Naive thymus-derived CD4-positive, alpha-beta T cell (primary cell): ENCODE data around the gene PSKH1. TPM values are rescaled to one million over a fixed set of nuclear protein-coding genes. Genes with fewer than 3 reads are reported as not detected.
A peak's percentile ranks its signal among the peaks of the same experiment; 100 is the strongest.

ENCODE experiments used
- ATAC-seq: fragments of 150-1000 bp; cut with Tn5 transposase; 2 replicates; pipeline ENCODE4 v1.10.0; 2021; ENCODE audit warnings: mild to moderate bottlenecking, moderate library complexity
- CTCF ChIA-PET: fragments of 350-600 bp; sonication (Branson Sonifier 250); formaldehyde crosslinking; loops from one replicate; lab custom pipeline; 2021; ENCODE audit warnings: antibody characterized with exemption; lab: Charles Lee
- POLR2A ChIA-PET: fragments of 350-600 bp; sonication (Branson Sonifier 250); formaldehyde crosslinking; loops from one replicate; lab custom pipeline; 2021; ENCODE audit warnings: antibody characterized with exemption, inconsistent platforms; lab: Charles Lee
- DNase-seq, 9 donors: peaks; one replicate each; pipeline versions ENCODE4 v3.0.0 to v3.0.0-alpha.2; 2020 to 2022; ENCODE audit warnings: mixed read lengths in 1 of 9
- H3K27ac ChIP-seq: one replicate; pipeline ENCODE4 v1.7.0; 2013; ENCODE audit warnings: mild to moderate bottlenecking, low read depth, low read length, moderate library complexity
- H3K27me3 ChIP-seq, 2 donors: one replicate each; pipeline ENCODE4 v1.7.0; 2013; ENCODE audit warnings: low read length in 2 of 2, mild to moderate bottlenecking in 2 of 2, moderate library complexity in 2 of 2; ENCODE audit not compliant: control insufficient read depth in 2 of 2, insufficient read depth in 2 of 2
- H3K36me3 ChIP-seq, 3 experiments: 1 replicate in 2 of 3; 2 replicates in 1 of 3; pipeline ENCODE4 v1.7.0; 2013; ENCODE audit warnings: low read length in 3 of 3, mild to moderate bottlenecking in 3 of 3, moderate library complexity in 1 of 3; ENCODE audit not compliant: insufficient read depth in 3 of 3, control insufficient read depth in 2 of 3
- H3K4me1 ChIP-seq, 2 donors: one replicate each; pipeline ENCODE4 v1.7.0; 2013; ENCODE audit warnings: low read length in 2 of 2, mild to moderate bottlenecking in 2 of 2, moderate library complexity in 1 of 2; ENCODE audit not compliant: control insufficient read depth in 2 of 2, insufficient read depth in 2 of 2
- H3K4me3 ChIP-seq: 2 replicates; pipeline ENCODE4 v1.7.0; 2013; ENCODE audit warnings: mild to moderate bottlenecking, low read length
- H3K9me3 ChIP-seq, 3 experiments: 1 replicate in 2 of 3; 2 replicates in 1 of 3; pipeline ENCODE4 v1.7.0; 2013; ENCODE audit warnings: low read length in 3 of 3; ENCODE audit not compliant: control insufficient read depth in 2 of 3
- H3K27ac Mint-ChIP-seq, 9 donors: one replicate each; pipeline ENCODE4 v1.8.0; 2020 to 2022; ENCODE audit warnings: mixed read lengths in 9 of 9, mild to moderate bottlenecking in 8 of 9, moderate library complexity in 5 of 9, inconsistent platforms in 2 of 9
- H3K27me3 Mint-ChIP-seq, 5 donors: one replicate each; pipeline ENCODE4 v1.8.0; 2021 to 2022; ENCODE audit warnings: mixed read lengths in 5 of 5, mild to moderate bottlenecking in 1 of 5
- H3K36me3 Mint-ChIP-seq, 5 donors: one replicate each; pipeline ENCODE4 v1.8.0; 2020 to 2022; ENCODE audit warnings: mixed read lengths in 5 of 5, mild to moderate bottlenecking in 3 of 5, inconsistent platforms in 1 of 5
- H3K4me1 Mint-ChIP-seq, 7 donors: one replicate each; pipeline ENCODE4 v1.8.0; 2020 to 2022; ENCODE audit warnings: mixed read lengths in 7 of 7, mild to moderate bottlenecking in 3 of 7, inconsistent platforms in 1 of 7
- H3K4me3 Mint-ChIP-seq, 10 donors: one replicate each; pipeline ENCODE4 v1.8.0; 2020 to 2022; ENCODE audit warnings: mild to moderate bottlenecking in 10 of 10, mixed read lengths in 10 of 10, moderate library complexity in 6 of 10, inconsistent platforms in 2 of 10
- H3K9me3 Mint-ChIP-seq, 11 donors: one replicate each; pipeline ENCODE4 v1.8.0; 2020 to 2022; ENCODE audit warnings: mixed read lengths in 11 of 11, mild to moderate bottlenecking in 4 of 11, inconsistent platforms in 1 of 11, moderate library complexity in 1 of 11
- intact Hi-C, 2 donors: fragments of 100-400 bp; cut with micrococcal nuclease; formaldehyde crosslinking; loops; one replicate each; pipeline ENCODE4 v1.15.1; 2023
- polyA plus RNA-seq, 2 donors: library from polyadenylated mRNA; unstranded; fragments of 300-500 nt; fragmentation: Illumina TruSeq; gene quantifications; one replicate each; pipeline ENCODE4 v1.2.3, GENCODE V29; 2021
- total RNA-seq, 6 experiments: library from RNA in 5 of 6; stranded (reverse) in 5 of 6; gene quantifications; 1 replicate in 5 of 6; 2 replicates in 1 of 6; pipeline ENCODE4 v1.2.3 and lab custom pipeline; 2021 to 2026

PSKH1 gene
- total RNA-seq (10 to 100 TPM; 18.0 to 28.5 (median 23.3) TPM), polyA plus RNA-seq (10 to 100 TPM; 20.7 to 34.0 TPM), total RNA-seq (lab: John Stamatoyannopoulos, UW) (23.2 reads per million, percentile 54 among the genes with 10 or more reads in this experiment)

GRCh38 chr16:67892899-67893742, at the start of gene PSKH1:
TSS of gene PSKH1 (plus strand) at chr16:67893254. CDS start at chr16:67908750, 15,496 bp downstream.
- DNase-seq = peak; percentile 77 to 92 (median 84)
- ChIA-PET POLR2A (interaction anchor here (0.6 to 2.7 kb wide), 16 partner anchors 11 to 352 kb away, joined by 3 to 25 read pairs (median 4); partner anchors contain the start of genes EDC4, PLA2G15, PSMB10 and RANBP10), CTCF (interaction anchor here (3.0 kb wide), 1 partner anchor 9 kb away, joined by 9 read pairs; no protein-coding TSS in a partner anchor)
- Histone ChIP-seq H3K36me3 (peaks cover 0 to 4% (median 0%) of the 10 kb centered on the region in 3 experiments), H3K27me3 (no peaks in the 10 kb centered on the region), H3K4me3 (peak within 1 kb of the TSS; percentile 89), H3K27ac (peak within 1 kb of the TSS; percentile 94), H3K9me3 (no peaks in the 10 kb centered on the region), H3K4me1 (peaks cover 12 to 15% of the 10 kb centered on the region in 2 donors)
- no peaks in the 10 kb centered on the region for H3K27me3 Mint-ChIP-seq
- no peaks in the 10 kb centered on the region for H3K9me3 Mint-ChIP-seq
- intact Hi-C loops = loop anchor here (1.0 to 10.0 kb wide), 18 partner anchors 20 to 555 kb away; partner anchors contain the start of genes ACD (in 2 of the 2), CTCF (in 2 of the 2), PARD6A (in 2 of the 2) and RANBP10 (in 2 of the 2)
- peak; percentile 99 for ATAC-seq
- H3K4me3 Mint-ChIP-seq = peak within 1 kb of the TSS; percentile 86 to 97 (median 94)
- H3K27ac Mint-ChIP-seq = peak within 1 kb of the TSS; percentile 85 to 98 (median 97)
- peaks cover 0 to 4% (median 0%) of the 10 kb centered on the region in 5 donors for H3K36me3 Mint-ChIP-seq
- H3K4me1 Mint-ChIP-seq = peaks cover 22 to 48% (median 35%) of the 10 kb centered on the region in 7 donors

- H3K36me3 Mint-ChIP-seq = peaks cover 0 to 17% (median 0%) of the 10 kb centered on the region in 5 donors
- Histone ChIP-seq H3K4me1 (peaks cover 42 to 46% of the 10 kb centered on the region in 2 donors), H3K4me3 (peak overlapping the region; percentile 100), H3K27ac (peak overlapping the region; percentile 99), H3K9me3 (no peaks in the 10 kb centered on the region), H3K27me3 (no peaks in the 10 kb centered on the region), H3K36me3 (peaks cover 0 to 7% (median 0%) of the 10 kb centered on the region in 3 experiments)
- no peaks in the 10 kb centered on the region for H3K9me3 Mint-ChIP-seq
- peak overlapping the region; percentile 92 to 98 (median 96) for H3K27ac Mint-ChIP-seq
- H3K4me3 Mint-ChIP-seq = peak overlapping the region; percentile 94 to 97 (median 95)
- H3K27me3 Mint-ChIP-seq = no peaks in the 10 kb centered on the region
- peaks cover 24 to 50% (median 44%) of the 10 kb centered on the region in 7 donors for H3K4me1 Mint-ChIP-seq
- intact Hi-C loops = loop anchor here (2.0 to 10.0 kb wide), 7 partner anchors 29 to 599 kb away; partner anchors contain the start of genes DDX28 (in 1 of the 2), DUS2 (in 1 of the 2), EDC4 (in 1 of the 2) and ESRP2 (in 1 of the 2)
- peak in 1 of 9 donors; percentile 79 for DNase-seq
- POLR2A ChIA-PET = interaction anchor here (0.8 to 6.4 kb wide), 12 partner anchors 10 to 241 kb away, joined by 3 to 35 read pairs (median 5); partner anchors contain the start of genes C16orf86, EDC4, ENKD1 and PSKH1
- no peak for ATAC-seq
- CTCF ChIA-PET = interaction anchor here (0.5 to 0.9 kb wide), 3 partner anchors 24 to 322 kb away, joined by 3 to 8 read pairs (median 3); no protein-coding TSS in a partner anchor
Measured at GRCh38 chr16:67843343-67843765, 49.7 kb upstream of the PSKH1 start.

- ChIA-PET CTCF (interaction anchor here (0.7 to 1.2 kb wide), 4 partner anchors 28 to 171 kb away, joined by 3 to 6 read pairs (median 3); partner anchors contain the start of gene NRN1L), POLR2A (interaction anchor here (0.6 to 6.4 kb wide), 14 partner anchors 11 to 656 kb away, joined by 3 to 35 read pairs (median 4); partner anchors contain the start of genes ACD, PSMB10, RANBP10 and TSNAXIP1)
- peak overlapping the region; percentile 99 for H3K27ac ChIP-seq
- no peak for ATAC-seq
- Mint-ChIP-seq H3K36me3 (peaks cover 0 to 17% (median 0%) of the 10 kb centered on the region in 5 donors), H3K4me1 (peaks cover 24 to 56% (median 49%) of the 10 kb centered on the region in 7 donors), H3K9me3 (no peaks in the 10 kb centered on the region), H3K27me3 (no peaks in the 10 kb centered on the region), H3K4me3 (peak overlapping the region; percentile 78 to 97 (median 95)), H3K27ac (peak overlapping the region; percentile 43 to 98 (median 92))
- H3K9me3 ChIP-seq = no peaks in the 10 kb centered on the region
- DNase-seq = no peak
- peaks cover 46 to 48% of the 10 kb centered on the region in 2 donors for H3K4me1 ChIP-seq
- no peaks in the 10 kb centered on the region for H3K27me3 ChIP-seq
- peak overlapping the region; percentile 100 for H3K4me3 ChIP-seq
- intact Hi-C loops = loop anchor here (5.0 to 10.0 kb wide), 5 partner anchors 48 to 600 kb away; partner anchors contain the start of genes ESRP2 (in 1 of the 2), FHOD1 (in 1 of the 2), NFATC3 (in 1 of the 2) and PSKH1 (in 1 of the 2)
- H3K36me3 ChIP-seq = peaks cover 0 to 7% (median 0%) of the 10 kb centered on the region in 3 experiments
Measured at GRCh38 chr16:67844497-67844896, 48.6 kb upstream of the PSKH1 start.

- Histone ChIP-seq H3K36me3 (peaks cover 0 to 7% (median 0%) of the 10 kb centered on the region in 3 experiments), H3K9me3 (no peaks in the 10 kb centered on the region), H3K4me3 (peak overlapping the region; percentile 88), H3K4me1 (peaks cover 46 to 48% of the 10 kb centered on the region in 2 donors), H3K27ac (peak overlapping the region; percentile 99), H3K27me3 (no peaks in the 10 kb centered on the region)
- H3K27ac Mint-ChIP-seq = peak overlapping the region; percentile 84 to 98 (median 94)
- H3K36me3 Mint-ChIP-seq = peaks cover 0 to 19% (median 0%) of the 10 kb centered on the region in 5 donors
- DNase-seq (no peak), ATAC-seq (no peak)
- no peaks in the 10 kb centered on the region for H3K9me3 Mint-ChIP-seq
- peaks cover 24 to 64% (median 49%) of the 10 kb centered on the region in 7 donors for H3K4me1 Mint-ChIP-seq
- CTCF ChIA-PET = interaction anchor here (0.8 to 1.5 kb wide), 7 partner anchors 13 to 324 kb away, joined by 3 to 7 read pairs (median 3); partner anchors contain the start of gene NRN1L
- H3K4me3 Mint-ChIP-seq = peak overlapping the region; percentile 86 to 97 (median 90)
- POLR2A ChIA-PET = interaction anchor here (0.6 to 6.4 kb wide), 21 partner anchors 10 to 658 kb away, joined by 3 to 35 read pairs (median 5); partner anchors contain the start of genes EDC4, NFATC3, PSKH1 and PSMB10
- intact Hi-C loops = loop anchor here (1.0 to 10.0 kb wide), 15 partner anchors 12 to 601 kb away; partner anchors contain the start of genes CTCF (in 2 of the 2), EDC4 (in 2 of the 2), RANBP10 (in 2 of the 2) and TSNAXIP1 (in 2 of the 2)
- no peaks in the 10 kb centered on the region for H3K27me3 Mint-ChIP-seq
Measured at GRCh38 chr16:67845291-67846062, 47.6 kb upstream of the PSKH1 start.

GRCh38 chr16:67846063-67846319, 47.1 kb upstream of the PSKH1 start:
- Mint-ChIP-seq H3K4me1 (peaks cover 24 to 69% (median 49%) of the 10 kb centered on the region in 7 donors), H3K27ac (peak overlapping the region; percentile 84 to 98 (median 94)), H3K9me3 (no peaks in the 10 kb centered on the region), H3K27me3 (no peaks in the 10 kb centered on the region), H3K4me3 (peak overlapping the region; percentile 86 to 97 (median 90)), H3K36me3 (peaks cover 0 to 19% (median 0%) of the 10 kb centered on the region in 5 donors)
- ChIA-PET POLR2A (interaction anchor here (0.6 to 6.4 kb wide), 17 partner anchors 9 to 524 kb away, joined by 3 to 35 read pairs (median 5); partner anchors contain the start of genes ACD, EDC4, NFATC3 and PARD6A), CTCF (interaction anchor here (0.8 to 1.5 kb wide), 5 partner anchors 13 to 325 kb away, joined by 3 to 7 read pairs (median 3); no protein-coding TSS in a partner anchor)
- Histone ChIP-seq H3K4me1 (peaks cover 46 to 48% of the 10 kb centered on the region in 2 donors), H3K9me3 (no peaks in the 10 kb centered on the region), H3K27ac (peak overlapping the region; percentile 99), H3K4me3 (peak overlapping the region; percentile 88), H3K27me3 (no peaks in the 10 kb centered on the region), H3K36me3 (peaks cover 0 to 7% (median 0%) of the 10 kb centered on the region in 3 experiments)
- no peak for DNase-seq
- ATAC-seq = no peak
- intact Hi-C loops = loop anchor here (1.0 to 10.0 kb wide), 15 partner anchors 13 to 601 kb away; partner anchors contain the start of genes CTCF (in 2 of the 2), EDC4 (in 2 of the 2), RANBP10 (in 2 of the 2) and TSNAXIP1 (in 2 of the 2)
